GM19193 (cell line): ENCODE data around the gene LILRB2.

ENCODE experiments used
- POLR2A ChIP-seq: IDR thresholded peaks from 4 replicates; pipeline ENCODE4 v1.6.1; 2011; ENCODE audit not compliant: insufficient read depth, insufficient read length; ENCODE audit errors: extremely low read depth

Gene LILRB2

DNA sequence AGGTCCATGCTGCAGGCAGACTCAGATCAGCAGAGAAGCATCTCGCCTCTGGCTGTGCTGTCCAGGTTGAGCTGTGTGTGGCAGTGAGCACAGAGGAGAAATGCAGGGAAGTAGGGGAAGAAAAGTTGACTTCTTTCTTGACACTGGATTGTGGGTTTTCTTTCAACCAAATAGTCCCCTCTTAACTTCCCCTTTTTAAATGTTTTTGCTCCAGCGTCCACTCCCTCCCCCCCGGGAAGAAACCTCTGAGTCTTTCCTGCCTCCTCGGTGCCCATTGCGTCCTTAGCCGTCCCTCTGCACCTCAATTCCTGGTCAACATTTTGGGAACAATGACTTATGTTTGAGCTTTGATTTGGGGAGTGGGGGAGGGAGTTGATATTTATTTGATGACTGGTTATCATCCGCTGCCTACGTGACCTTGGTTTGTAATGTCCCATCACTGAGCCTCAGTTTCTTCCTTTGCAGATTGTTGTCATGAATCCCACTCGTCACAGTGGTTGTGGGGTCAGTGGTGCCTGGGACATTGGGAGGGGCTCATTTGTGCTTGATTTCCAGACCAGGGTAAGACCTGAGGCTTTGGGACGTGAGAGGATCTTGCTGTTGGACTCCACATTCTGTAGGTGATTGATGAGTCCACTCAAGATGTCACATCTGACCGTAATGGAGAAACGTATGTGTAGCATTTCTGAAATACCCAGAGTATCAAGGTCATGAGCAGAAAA, at the start of gene LILRB2:
Gene LILRB2, minus strand, starts transcription at position 104 of the 722 bp plus-strand sequence. CDS start 614 bp downstream, outside the sequence.
- TF ChIP-seq POLR2A, result no peak

DNA sequence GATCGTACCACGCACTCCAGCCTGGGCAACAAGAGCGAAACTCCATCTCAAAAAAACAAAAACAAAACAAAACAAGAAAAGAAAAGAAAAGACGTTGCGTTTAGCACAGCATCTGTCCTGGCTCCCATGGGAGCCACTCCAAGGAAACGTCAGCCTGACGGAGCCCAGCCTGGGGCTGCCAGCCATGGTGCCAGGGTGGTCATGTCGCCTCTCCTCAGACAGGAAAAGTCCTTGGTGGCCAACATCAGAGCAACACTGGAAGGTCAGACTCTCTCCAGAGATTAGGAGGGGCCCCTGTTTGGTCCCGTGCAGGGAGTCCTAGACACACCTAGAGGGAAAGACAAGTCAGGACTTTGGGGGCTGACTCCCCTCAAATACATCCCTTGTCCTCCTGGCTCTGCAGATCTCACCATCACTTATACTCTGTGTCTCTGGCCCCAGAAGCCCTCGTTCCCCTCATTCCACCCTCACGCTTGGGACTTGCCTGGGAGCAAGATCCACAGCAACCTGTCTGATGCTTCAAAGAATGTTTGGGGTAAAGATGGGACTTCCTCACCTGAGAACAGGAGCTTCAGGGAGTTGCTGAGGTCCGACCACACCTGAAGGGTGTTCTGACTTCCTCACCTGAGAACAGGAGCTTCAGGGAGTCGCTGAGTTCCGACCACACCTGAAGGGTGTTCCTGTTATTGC, 48.7 kb upstream of the LILRB2 start:
- no peak for TF ChIP-seq POLR2A

DNA sequence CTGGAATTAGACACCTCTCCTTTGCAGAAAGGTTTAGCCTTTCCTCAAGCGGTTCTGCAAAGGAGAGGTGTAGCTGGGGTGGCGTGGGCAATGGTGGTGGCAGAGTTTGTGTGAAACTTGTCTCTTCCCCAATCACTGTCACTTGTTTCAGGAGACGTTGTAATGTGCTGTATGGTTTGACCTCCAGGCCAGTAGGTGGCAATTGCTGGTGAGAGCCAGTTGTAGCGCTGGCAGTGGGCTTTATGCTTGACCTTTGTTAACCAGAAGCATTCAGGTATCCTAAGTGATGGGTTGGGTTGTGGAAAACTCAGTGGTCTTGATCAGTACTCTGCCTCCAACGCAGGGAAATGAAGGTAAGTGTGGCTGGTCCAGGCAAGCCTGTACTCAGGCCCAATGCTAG, 44.7 kb upstream of the LILRB2 start:
- TF ChIP-seq POLR2A, result no peak

DNA sequence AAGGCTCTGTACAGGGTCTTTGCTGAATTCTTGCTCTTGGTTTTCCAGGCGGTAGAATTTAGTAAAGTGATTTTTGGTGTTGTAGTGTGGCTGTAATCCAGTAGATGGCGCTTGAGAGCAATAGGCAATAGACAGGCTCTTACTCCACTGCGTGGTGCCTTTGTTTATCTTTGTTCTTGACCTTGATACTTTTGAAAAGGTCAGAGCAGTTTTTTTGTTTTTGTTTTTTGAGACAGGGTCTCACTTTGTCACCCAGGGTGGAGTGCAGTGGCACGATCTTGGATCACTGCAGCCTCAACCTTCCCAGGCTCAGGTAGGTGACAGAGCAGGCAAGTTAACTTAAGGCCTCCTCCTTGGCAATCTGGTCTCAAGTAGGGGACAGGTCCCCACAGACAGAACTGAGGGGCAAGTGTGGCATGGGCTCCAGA, 44.3 kb upstream of the LILRB2 start:
- TF ChIP-seq POLR2A, result no peak

DNA sequence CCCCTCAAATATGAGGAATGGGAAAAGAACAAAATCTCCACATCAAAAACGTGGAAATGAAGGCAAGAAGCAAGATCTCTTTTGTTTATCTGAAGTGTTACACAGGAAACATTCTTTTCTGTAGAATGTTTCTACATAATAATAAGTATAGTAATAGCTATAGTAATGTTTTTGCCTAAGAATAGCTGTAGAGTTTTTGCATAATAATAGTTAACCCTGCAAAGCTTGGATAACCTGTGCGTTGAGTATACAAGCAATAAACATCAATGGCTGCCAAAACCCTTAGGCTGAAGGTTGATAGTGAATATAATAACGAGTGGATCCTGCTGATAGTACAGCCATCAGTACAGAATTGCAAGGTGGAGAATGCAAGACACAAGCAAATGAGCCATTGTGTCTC, 43.2 kb upstream of the LILRB2 start:
- TF ChIP-seq POLR2A, result no peak

DNA sequence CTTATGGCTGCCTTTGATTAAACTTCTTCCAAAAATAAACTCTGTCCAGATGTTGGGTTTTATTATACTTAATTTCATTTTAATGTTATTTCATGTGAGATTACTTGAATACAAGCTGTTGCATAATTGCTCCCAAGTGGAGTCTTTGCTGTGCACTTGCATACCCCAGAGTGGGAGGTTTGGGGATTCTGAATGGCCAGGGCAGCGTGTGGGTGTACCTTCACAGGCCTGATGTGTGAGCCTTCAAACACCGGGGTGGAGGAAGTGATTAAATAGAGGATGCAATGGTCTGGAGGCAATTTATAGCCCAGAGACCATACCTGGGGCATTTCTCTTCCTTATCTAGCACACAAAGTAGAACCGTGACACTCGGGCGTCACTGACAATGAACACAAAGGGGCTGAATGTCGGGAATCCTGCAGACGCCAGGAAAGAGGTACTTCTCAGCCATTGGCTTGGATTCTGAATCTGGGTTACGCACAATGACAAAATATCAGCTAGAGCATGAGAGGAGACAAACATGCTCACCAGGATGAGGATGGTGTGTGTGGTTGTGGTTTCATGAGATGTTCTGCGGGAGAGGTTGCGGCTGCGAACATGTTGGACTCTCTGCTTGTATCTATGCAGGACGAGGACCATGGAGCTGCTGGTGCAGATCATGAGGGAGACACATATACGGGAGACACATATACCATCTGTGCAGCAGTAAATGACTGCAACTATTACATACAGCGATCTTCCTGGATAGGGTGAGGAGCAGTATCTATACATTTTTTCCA, 39.2 kb upstream of the LILRB2 start:
- no peak for TF ChIP-seq POLR2A

DNA sequence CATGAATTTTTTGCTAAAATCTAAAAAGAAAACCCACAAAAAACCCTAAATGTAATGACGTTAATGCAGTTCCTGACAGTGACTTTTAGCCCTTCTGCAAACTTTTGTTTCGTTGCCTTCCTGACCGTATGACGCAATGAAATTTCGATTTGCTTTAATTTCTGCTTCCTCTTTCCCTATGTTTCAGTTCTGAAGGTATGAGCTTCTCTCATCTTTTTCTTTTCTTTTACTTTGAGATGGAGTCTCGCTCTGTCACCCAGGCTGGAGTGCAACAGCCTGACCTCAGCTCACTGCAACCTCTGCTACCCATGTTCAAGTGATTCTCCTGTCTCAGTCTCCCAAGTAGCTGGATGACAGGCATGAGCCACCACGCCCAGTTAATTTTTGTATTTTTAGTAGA, 38.1 kb upstream of the LILRB2 start:
- TF ChIP-seq POLR2A, result no peak

DNA sequence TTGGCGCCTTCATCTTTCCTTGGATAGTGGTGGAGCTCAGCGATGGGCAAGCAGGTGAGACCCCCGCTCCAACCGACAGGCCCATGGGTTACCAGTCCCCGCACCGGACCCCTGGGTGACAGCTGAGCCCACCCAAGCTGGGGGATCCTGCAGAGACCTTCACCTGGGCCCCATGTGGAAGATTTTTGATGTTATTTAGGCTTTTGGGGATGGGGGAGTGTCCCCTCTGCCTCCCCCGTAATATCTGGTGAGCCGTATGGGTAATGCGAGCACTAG, 37.0 kb upstream of the LILRB2 start:
- no peak for TF ChIP-seq POLR2A

DNA sequence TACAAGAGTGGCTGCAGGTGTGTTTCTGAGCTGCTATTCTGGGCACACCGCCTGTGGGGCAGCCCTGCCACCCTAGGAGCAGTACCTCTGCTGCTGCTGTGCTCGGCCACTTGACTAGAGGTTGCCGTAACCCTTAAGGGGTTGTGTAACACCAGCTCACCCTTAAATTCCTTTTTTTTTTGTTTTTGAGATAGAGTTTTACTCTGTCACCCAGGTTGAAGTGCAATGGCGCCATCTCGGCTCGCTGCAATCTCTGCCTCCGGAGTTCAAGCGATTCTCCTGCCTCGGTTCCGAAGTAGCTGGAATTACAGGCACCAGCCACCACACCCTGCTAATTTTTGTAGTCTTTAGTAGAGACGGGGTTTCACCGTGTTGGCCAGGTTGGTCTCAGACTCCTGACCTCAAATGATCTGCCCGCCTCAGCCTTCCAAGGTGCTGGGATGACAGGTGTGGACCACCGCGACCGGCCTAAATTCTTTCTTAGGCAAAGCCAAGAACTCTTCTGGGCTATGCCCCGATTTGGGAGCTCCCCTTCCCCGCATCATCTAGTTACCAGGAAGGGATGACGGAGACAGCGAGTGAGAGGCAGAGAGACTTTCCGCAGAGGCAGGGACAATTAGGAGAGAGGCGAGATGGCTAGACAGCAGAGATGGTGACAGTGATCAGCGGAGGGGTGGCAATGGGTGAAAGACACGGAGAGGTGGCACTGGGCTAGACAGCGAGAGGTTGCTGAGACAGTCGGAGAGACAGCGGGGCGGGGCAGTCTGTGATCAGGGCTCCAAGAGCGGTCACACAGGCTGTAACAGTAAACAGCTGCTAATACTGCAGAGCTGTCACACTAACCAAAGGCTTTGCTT, 36.4 kb upstream of the LILRB2 start:
- no peak for TF ChIP-seq POLR2A

DNA sequence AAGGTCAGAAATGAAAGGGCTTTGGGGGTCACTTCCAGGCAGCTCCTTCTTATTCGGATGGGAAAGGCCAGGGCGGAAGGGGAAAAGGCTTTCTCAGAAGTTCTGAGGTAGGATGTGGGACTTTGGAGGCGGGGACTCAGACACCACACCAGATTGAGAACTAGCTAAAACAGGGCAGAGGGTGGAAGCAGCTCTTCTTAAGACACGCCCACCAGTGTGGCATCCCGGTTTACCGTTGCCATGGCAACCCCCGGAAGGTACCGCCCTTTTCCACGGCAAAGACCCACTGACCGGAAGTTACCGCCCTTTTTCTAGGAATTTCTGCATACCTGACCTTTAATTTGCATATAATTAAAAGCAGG, 35.8 kb upstream of the LILRB2 start:
- TF ChIP-seq POLR2A, result no peak

DNA sequence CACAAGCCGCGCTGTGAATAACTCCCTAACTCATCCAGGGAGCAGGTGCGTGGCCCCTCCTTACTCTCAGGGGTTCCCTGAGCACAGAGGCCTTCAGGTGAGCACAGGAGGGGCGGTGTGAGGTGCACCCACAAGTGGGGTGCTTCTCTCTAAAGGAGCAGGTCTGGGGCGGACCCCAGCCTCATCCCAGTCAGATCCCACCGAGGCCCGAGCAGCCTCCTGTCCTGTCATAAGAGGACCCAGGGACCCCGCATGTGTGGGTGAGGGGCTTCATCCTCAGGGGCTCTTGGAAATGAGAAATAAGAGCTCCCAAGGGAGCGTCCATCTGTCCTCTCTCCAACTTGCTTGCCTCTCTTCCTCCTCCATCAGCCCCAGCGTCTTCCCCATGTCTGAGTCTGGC, 35.0 kb upstream of the LILRB2 start:
- no peak for TF ChIP-seq POLR2A

DNA sequence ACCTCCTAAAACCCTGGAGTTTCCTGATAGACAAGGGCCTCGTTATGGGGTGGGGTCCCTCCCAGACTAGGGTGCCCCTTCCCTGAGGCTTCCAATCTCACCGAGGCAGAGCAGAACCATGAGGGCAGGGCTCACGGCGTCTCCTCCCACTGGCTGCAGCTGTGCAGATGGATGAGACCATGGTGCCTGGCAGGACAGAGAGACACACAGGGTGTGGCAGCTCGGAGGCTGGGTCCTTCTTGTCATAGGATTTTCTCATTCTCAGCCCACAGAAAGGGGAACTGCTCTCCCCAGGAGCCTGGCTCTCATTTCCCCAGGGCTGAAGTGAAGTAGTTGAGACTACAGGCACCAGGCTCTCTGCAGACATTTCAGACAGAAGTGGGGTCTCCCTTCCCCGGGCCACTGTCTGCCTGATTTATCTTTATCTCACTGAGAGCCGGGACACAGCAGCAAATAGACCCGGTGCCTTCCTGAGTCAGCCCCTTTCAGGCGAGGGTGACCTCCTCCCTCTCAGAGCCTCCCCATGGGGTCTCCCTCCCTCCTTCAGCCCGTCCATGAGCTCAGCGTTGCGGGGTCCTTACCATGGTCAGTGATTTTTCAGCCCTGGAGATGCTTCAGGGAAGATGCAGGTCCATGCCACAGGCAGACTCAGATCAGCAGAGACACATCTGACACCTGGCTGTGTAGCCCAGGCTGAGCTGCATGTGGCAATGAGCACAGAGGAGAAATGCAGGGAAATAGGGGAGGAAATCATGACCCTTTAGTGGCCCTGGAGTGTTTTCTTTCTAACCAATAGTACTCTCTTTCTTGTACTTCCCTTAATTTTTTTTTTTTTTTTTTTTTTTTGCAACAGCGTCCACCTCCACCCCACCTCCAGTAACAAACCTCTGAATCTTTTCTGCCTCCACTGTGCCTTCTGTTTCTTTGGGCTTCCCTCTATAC, 31.8 kb upstream of the LILRB2 start, which contains the start of gene LILRA5:
Gene LILRA5, minus strand, starts transcription at position 731 of the 942 bp plus-strand sequence. Its CDS starts 147 bp downstream, at position 584.
- no peak for TF ChIP-seq POLR2A

DNA sequence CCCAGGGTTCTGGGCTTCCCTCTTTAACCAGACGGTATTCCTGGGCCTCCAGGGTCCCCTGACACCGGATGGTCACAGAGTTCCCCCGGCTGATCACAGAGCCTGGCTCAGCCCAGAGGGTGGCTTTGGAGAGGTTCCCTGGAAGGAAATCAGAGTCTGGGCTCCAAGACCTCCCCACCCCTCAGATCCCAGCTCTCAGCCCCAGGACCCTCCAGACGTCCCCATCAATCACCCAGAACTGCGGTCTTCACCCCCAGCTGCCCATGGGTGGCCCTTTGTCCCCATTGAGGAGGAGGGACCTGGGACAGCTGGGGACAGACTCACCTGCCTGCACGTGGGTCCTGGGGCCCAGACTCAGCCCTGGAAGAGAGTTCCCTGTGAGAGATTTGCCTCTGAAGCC, 31.1 kb upstream of the LILRB2 start:
- no peak for TF ChIP-seq POLR2A

DNA sequence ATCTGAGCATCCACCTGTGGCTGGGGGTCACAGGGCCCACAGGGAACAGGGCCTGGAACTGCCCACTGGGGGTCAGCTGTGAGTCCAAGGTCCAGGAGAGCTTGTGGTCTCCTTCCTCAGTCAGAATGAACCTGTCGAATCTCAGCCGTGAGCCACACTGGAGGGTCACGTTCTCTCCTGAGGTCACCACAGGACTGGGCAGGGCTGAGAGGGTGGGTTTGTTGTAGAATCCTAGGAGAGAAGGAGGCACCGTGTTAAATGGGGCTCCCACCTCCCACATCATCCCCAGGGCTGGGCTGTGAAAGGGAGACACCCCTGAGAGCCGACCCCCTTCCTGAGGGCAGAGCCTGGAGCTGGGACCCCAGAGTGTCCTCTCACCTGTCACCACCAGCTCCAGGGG, 30.6 kb upstream of the LILRB2 start:
- no peak for TF ChIP-seq POLR2A
